HepG2 (cell line): Measurements from ENCODE around the gene ANAPC2. TPM values are rescaled to one million over a fixed set of nuclear protein-coding genes. Genes with fewer than 3 reads are reported as not detected.

ENCODE experiments used
- DZIP1 ChIP-seq: sonication (generic); formaldehyde crosslinking; IDR thresholded peaks from 2 replicates; pipeline ENCODE4 v1.5.0; 2020; ENCODE audit warnings: mild to moderate bottlenecking, missing genetic modification reagents
- HNF4G ChIP-seq, 2 experiments: sonication (generic) in 1 of 2; formaldehyde crosslinking in 1 of 2; IDR thresholded peaks; 2 replicates each; pipeline versions ENCODE4 v1.4.0 to v1.6.1; 2011 to 2020; ENCODE audit warnings: borderline replicate concordance in 2 of 2, low read depth in 2 of 2, mild to moderate bottlenecking in 2 of 2, low read length in 1 of 2, missing genetic modification reagents in 1 of 2, moderate library complexity in 1 of 2
- KLF13 ChIP-seq: sonication (generic); formaldehyde crosslinking; IDR thresholded peaks from 2 replicates; pipeline ENCODE4 v1.4.0; 2020; ENCODE audit warnings: mild to moderate bottlenecking, missing genetic modification reagents
- MYC ChIP-seq: sonication (generic); formaldehyde crosslinking; IDR thresholded peaks from 2 replicates; pipeline ENCODE4 v1.9.0; 2021; ENCODE audit warnings: missing genetic modification reagents, borderline replicate concordance
- RELA ChIP-seq: sonication (generic); formaldehyde crosslinking; IDR thresholded peaks from 2 replicates; pipeline ENCODE4 v1.4.0; 2020; ENCODE audit warnings: missing genetic modification reagents
- ZNF142 ChIP-seq: sonication (generic); formaldehyde crosslinking; IDR thresholded peaks from 2 replicates; pipeline ENCODE4 v1.4.0; 2020; ENCODE audit warnings: missing genetic modification reagents
- ZNF224 ChIP-seq: sonication (generic); formaldehyde crosslinking; IDR thresholded peaks from 2 replicates; pipeline ENCODE4 v1.5.0; 2020; ENCODE audit warnings: mild to moderate bottlenecking, missing genetic modification reagents
- polyA plus RNA-seq, 8 experiments: library from polyadenylated mRNA; depleted of rRNA in 3 of 8; stranded (reverse) in 7 of 8; unstranded in 1 of 8; fragments of >200 nt; fragmentation: Illumina TruSeq in 4 of 8; extraction: Trizol in 4 of 8; gene quantifications; 2 replicates each; pipeline versions ENCODE4 v1.2.1 to v1.2.3, GENCODE V29; 2011 to 2016; ENCODE audit warnings: low read depth in 4 of 8, missing spikeins in 1 of 8, mixed read lengths in 1 of 8; ENCODE audit not compliant: insufficient read depth in 1 of 8
- total RNA-seq, 5 experiments: library from RNA; depleted of rRNA; stranded (reverse); fragments of >200 nt; fragmentation: Illumina TruSeq; extraction: Trizol; gene quantifications; 2 replicates each; pipeline ENCODE4 v1.2.3, GENCODE V29; 2016; ENCODE audit warnings: low read depth in 1 of 5

Gene ANAPC2
- total and polyA plus RNA-seq, 2 of the 13 experiments (the other 11 are each of a cell fraction or from before 2014, with no cell fraction given): 12.3 to 15.4 TPM

- no peak for TF ChIP-seq ZNF142 (CRISPR knock-in tag)
- TF ChIP-seq MYC (CRISPR knock-in tag): 0 out of 2 replicates have a peak, but pooled peaks have one; percentile 25
- TF ChIP-seq RELA (CRISPR knock-in tag): no peak
- no peak for TF ChIP-seq KLF13 (CRISPR knock-in tag)
- no peak for TF ChIP-seq HNF4G (IDR thresholded peaks at IDR 0.05; ENCODE audit: borderline replicate concordance, low read depth, low read length)
- TF ChIP-seq HNF4G (CRISPR knock-in tag; IDR thresholded peaks at IDR 0.05; ENCODE audit: borderline replicate concordance, low read depth): no peak
- TF ChIP-seq DZIP1 (CRISPR knock-in tag): no peak
- TF ChIP-seq ZNF224 (CRISPR knock-in tag): no peak
Measured at GRCh38 chr9:137152844-137153405, 35.4 kb downstream of the ANAPC2 start (continued).
